ENCODE data around the gene GFOD1. TPM values are rescaled to one million over a fixed set of nuclear protein-coding genes. Genes with fewer than 3 reads are reported as not detected.
A peak's percentile ranks its signal among the peaks of the same experiment; 100 is the strongest.

The GFOD1 gene
- total RNA-seq, 1 donor from 2014 or later: 2.8 TPM

GRCh38 chr6:13360671-13361540 lies 126.5 kb downstream of the GFOD1 start:
- DNase-seq (ENCODE audit: low read depth): peak; percentile 10

DNA sequence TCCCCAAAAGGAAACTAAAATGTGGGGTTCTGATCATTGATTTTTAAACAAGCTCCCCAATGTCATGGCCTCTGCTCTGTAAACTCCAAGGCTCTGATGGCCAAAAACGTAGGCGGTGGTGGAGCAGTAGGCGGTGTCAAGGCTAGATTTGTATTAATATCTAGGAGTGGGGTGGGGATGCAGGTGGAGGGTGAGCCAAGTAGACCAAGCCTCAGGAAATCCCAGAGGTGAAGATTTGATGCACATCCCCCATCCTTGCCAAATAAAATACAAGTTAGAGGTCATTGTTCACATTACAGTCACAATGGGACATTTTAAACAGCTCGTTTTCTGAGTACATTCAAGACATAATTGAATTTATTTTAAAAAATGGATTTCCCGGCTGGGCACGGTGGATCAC lies 128.1 kb downstream of the GFOD1 start:
- DNase-seq (ENCODE audit: low read depth): no peak

GRCh38 chr6:13358511-13358910 lies 128.9 kb downstream of the GFOD1 start:
- no peak for DNase-seq (ENCODE audit: low read depth)

GRCh38 chr6:13357551-13358075 lies 129.8 kb downstream of the GFOD1 start:
- DNase-seq (ENCODE audit: low read depth): peak; percentile 82

DNA sequence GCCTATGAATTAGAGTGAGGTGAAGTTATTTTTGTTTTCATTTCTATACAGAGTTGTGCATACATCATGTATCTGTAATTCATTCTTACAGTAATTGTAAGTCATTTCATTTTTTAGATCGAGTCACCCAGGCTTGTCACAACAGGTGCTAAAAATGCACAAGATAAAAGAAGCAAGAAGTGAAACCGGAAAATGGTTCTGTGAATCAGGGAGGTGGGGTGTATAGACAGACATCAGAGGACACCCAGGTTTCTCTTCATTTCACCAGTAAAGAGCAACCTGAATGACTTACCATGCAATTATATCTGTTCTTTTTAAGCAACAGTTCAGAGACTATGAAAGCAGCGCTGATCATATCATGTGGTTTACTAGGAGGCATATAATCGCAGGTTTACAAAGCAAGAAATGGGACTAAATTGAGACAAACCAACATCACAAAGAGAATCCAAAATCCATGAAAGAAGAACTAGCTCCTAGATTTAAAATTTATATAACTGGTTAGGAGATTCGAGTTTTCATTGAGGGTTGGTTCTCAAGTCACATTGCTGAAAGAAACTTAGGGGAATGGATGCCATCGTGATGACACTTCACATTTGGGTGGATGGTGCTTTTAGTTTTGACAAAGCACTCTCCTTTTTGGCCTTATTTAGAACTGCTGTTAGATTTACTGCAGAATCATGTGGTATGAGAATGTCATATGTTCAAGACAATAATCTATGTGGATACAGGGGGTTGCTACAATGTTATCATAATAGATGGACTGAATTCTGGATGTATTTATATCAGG lies 131.2 kb downstream of the GFOD1 start:
- peak; percentile 22 for DNase-seq (ENCODE audit: low read depth)

GRCh38 chr6:13355043-13355945 lies 132.1 kb downstream of the GFOD1 start:
- peak; percentile 90 for DNase-seq (ENCODE audit: low read depth)

DNA sequence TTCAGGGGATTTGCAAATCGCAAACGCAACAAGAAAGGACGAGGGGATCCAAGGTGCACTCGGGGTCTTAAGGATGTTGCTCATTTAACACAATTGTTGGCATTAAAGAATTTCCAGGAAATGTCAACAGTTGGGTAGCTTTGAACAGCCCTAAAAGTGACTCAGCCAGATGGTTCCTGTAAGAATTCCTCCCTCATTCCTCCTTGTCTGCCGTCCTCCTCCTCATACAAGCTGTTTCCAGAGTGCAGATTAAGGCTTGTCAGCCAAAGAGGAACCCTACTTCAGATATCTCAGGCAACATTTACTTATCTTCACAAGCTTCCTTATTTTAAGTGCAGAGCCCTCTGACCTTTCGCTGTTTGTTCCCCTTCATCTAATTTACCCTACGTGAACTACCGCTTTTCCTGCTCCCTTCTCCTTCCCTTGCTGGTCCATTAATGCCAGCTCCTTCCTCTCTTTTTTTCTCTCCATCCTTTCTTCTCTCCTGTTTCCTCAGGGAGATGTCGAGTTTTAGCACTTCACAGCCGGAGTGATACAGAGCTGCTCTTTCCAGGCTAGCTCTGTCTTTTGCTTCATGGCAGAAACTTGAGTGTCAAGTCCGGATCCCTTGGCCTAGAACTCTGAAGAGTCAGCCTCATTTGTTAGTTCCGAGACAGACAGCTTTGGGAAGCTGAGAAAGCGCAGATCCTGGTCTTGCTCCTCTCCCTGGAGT lies 132.9 kb downstream of the GFOD1 start:
- peak; percentile 27 for DNase-seq (ENCODE audit: low read depth)

- no peak for DNase-seq (ENCODE audit: low read depth)
Observed at GRCh38 chr6:13352165-13352564, 135.2 kb downstream of the GFOD1 start.

GRCh38 chr6:13351271-13351670 lies 136.1 kb downstream of the GFOD1 start:
- DNase-seq (ENCODE audit: low read depth): no peak

DNA sequence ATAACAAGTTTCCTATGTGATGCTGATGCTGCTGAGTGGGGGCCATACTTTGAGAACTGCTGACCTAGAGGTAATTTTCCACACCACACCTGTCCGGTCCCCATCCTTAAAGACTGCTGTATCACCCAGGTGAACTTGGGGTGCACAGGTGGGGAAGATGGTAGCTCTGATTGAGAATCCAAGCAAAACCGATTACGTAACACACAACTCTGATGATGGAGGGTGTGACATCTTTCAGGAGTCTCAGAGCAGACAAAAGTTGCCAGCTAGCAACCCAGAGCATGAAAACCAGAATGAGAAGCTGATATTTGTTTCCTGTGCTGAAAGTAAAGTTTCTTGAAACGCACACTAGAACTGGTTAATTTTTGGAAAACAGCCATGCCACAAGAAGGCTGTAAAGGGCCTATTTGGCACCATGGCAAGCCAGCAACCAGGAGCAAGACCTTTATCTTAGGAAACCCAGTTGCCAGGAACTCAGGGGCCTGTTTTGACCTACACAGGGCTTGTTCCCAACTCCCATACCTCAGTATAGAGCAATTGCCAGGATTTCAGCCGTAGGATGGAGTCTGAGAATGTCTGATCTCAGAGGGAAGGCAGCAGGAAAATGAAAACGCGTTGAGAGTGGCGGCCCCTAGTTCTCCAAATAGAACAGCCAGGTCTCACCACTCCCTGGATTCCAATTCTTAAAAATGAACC lies 137.4 kb downstream of the GFOD1 start:
- no peak for DNase-seq (ENCODE audit: low read depth)

- DNase-seq (ENCODE audit: low read depth): no peak
Observed at GRCh38 chr6:13348334-13349113, 138.9 kb downstream of the GFOD1 start.

GRCh38 chr6:13346245-13346644 lies 141.2 kb downstream of the GFOD1 start:
- no peak for DNase-seq (ENCODE audit: low read depth)

GRCh38 chr6:13342414-13343019 lies 144.9 kb downstream of the GFOD1 start:
- no peak for DNase-seq (ENCODE audit: low read depth)

DNA sequence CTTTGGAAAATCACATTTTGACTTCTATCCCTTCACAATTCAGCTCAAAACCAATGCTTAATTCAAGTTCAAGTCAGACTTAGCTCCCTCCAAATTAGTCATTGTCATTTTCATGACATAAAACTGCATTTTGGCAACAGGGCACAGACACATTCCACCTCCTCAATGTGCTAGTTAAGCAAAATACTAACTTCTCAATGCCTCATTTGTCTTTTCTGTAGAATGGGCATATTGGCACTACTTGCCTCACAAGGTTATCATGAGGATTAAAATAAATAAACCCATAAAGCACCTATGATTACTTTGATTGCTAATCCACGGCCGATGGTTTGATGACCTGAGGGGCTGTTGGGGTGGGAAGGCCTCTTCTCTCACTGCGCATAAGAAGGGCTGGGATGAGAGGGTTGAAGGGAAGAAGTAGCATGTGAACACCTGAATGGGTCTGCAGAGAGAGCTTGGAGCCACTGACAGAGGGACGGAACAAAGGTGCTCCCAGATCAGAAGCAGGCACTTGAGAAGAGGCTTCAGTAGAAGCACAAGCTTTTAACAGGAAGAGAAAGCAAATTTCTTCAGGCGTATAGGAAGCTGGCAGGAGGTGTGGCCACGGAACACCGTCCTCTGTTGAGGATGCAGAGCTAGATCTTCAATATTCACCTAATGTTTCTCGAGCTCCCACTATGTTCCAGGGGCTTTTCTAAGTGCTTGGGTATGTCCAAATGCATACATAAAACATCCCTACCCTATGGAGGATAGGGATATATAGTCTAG lies 147.4 kb downstream of the GFOD1 start:
- no peak for DNase-seq (ENCODE audit: low read depth)

DNA sequence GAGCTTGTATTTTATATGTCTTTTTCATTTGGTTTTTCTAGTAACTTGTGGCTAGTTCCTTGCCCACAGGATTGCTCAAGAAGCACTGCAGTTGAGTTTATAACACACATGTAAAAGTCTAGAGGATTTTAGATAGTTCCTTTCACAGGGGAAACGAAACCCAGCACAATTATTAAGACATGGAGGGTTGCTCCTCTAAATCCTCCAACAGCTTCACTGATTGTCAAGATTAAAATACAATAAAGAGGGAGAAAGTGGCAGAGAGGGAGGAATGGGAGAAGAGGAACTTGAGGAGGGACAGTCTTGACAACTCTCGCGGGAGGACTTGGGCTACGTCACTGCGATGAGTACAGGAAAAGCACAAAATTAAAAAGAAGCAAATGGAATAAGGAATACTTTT lies 149.4 kb downstream of the GFOD1 start:
- no peak for DNase-seq (ENCODE audit: low read depth)

DNA sequence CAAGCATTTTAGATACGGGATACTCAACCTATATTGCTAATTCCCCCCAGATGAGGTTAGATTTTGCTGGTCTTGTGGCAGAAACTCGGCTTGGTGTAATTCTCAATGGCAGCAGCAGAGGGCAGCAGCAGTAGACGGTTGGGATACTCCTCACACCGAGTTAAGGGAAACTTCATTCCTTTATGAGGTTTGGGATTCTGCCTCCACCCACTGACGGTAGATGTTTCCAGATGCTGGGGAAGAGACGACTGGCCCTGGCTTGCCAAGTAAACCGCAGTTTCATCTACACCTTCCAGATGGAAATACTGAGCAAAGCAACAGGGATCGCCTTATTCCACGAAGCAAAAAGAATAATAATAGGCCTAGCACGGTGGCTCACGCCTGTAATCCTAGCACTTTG lies 150.8 kb downstream of the GFOD1 start:
- DNase-seq (ENCODE audit: low read depth): peak; percentile 82

DNA sequence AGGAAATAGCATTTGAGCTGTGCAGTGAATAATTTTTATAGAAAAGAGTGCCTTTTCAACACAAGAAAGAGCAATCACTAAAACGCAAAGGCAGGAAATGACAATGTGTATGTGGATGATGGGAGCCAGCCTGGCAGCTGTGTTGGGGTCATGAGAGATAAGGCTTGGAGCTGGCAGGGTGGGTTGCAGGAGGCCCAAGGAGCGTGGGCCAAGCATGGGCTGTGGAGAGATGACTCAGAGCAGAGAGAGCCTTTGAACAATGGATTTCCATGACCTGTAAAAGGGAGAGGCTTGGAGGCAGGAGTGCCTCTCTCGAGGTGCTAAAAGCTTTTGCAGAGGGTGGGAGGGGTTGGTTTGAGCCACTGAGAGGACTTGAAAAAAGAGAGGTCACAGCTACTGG lies 152.4 kb downstream of the GFOD1 start:
- DNase-seq (ENCODE audit: low read depth): no peak

DNA sequence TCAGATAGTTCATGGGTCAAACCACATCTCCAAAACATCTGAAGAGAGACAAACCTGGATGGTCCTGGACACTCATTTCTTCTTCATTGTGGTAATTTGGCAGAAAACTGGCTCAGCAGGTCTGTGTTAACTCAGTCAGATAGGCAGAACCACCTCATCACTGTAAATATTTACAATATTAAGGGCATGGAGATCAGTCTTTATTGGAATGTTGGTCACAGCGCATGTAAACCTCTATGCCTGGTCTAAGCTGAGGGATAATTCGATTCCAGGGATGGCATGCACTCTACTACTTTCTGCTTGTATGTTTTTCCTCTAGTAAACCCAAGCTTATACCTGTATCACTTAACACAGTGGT lies 155.1 kb downstream of the GFOD1 start:
- DNase-seq (ENCODE audit: low read depth): no peak
